ENCODE measurements around the gene NDUFB7.

Gene NDUFB7

DNA sequence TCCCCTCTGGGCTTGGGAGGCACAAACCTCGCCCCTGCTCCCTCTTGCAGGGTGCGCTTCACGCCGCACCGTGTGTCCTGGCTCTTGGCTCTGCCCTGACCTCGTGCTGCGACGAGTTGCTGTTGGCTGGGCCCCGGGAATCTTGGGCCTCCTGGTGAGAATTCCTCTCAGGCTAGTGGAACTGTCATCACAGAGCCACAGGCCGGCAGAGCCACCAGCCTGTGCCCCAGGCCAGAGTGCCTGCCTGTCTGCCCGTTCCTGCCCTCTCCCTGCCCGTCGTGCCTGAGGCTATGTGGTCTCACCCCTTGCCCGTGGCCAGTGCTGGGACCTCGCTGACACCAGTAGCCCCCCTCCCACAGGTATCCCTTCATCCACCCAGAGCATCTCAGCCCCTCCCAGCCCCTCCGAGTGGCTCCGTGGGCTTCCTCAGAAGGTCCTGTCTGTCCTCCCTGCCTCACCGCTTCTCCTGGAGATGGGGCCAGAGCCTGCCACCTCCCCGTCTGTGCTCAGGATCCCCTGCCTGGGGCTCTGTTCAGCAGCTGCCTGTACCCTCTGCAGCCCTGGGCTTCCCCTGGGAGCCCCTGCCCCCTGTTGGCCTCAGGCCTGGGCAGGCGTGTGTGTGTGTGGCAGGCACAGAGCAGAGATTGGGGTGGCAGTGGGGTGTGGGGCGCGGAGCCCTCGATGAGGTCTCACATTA lies 13.3 kb downstream of the NDUFB7 start:
- no peak for TF ChIP-seq TCF12 (IDR thresholded peaks at IDR 0.05; ENCODE audit: low read depth)
- TF ChIP-seq, protein P1, sequence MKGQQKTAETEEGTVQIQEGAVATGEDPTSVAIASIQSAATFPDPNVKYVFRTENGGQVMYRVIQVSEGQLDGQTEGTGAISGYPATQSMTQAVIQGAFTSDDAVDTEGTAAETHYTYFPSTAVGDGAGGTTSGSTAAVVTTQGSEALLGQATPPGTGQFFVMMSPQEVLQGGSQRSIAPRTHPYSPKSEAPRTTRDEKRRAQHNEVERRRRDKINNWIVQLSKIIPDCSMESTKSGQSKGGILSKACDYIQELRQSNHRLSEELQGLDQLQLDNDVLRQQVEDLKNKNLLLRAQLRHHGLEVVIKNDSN (IDR thresholded peaks at IDR 0.05), result no peak
- no peak for TF ChIP-seq FOXM1 (IDR thresholded peaks at IDR 0.05; ENCODE audit: borderline replicate concordance, low read depth)
- TF ChIP-seq TAF1 (IDR thresholded peaks at IDR 0.05; ENCODE audit: low read depth), result no peak
- TF ChIP-seq, protein P2, sequence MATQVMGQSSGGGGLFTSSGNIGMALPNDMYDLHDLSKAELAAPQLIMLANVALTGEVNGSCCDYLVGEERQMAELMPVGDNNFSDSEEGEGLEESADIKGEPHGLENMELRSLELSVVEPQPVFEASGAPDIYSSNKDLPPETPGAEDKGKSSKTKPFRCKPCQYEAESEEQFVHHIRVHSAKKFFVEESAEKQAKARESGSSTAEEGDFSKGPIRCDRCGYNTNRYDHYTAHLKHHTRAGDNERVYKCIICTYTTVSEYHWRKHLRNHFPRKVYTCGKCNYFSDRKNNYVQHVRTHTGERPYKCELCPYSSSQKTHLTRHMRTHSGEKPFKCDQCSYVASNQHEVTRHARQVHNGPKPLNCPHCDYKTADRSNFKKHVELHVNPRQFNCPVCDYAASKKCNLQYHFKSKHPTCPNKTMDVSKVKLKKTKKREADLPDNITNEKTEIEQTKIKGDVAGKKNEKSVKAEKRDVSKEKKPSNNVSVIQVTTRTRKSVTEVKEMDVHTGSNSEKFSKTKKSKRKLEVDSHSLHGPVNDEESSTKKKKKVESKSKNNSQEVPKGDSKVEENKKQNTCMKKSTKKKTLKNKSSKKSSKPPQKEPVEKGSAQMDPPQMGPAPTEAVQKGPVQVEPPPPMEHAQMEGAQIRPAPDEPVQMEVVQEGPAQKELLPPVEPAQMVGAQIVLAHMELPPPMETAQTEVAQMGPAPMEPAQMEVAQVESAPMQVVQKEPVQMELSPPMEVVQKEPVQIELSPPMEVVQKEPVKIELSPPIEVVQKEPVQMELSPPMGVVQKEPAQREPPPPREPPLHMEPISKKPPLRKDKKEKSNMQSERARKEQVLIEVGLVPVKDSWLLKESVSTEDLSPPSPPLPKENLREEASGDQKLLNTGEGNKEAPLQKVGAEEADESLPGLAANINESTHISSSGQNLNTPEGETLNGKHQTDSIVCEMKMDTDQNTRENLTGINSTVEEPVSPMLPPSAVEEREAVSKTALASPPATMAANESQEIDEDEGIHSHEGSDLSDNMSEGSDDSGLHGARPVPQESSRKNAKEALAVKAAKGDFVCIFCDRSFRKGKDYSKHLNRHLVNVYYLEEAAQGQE (IDR thresholded peaks at IDR 0.05; ENCODE audit: low read depth), result no peak
- TF ChIP-seq, protein P3, sequence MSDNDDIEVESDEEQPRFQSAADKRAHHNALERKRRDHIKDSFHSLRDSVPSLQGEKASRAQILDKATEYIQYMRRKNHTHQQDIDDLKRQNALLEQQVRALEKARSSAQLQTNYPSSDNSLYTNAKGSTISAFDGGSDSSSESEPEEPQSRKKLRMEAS (IDR thresholded peaks at IDR 0.05), result no peak
- TF ChIP-seq EP300 (IDR thresholded peaks at IDR 0.05; ENCODE audit: borderline replicate concordance), result no peak
- TF ChIP-seq CREB1 (IDR thresholded peaks at IDR 0.05; ENCODE audit: low read depth), result no peak
- no peak for TF ChIP-seq RAD21 (IDR thresholded peaks at IDR 0.05; ENCODE audit: low read depth)
- TF ChIP-seq TEAD4 (IDR thresholded peaks at IDR 0.05), result no peak
- TF ChIP-seq EGR1 (IDR thresholded peaks at IDR 0.05), result no peak
- TF ChIP-seq NFIC (IDR thresholded peaks at IDR 0.05), result no peak
- no peak for TF ChIP-seq CEBPB (IDR thresholded peaks at IDR 0.05)
- no peak for TF ChIP-seq ZBTB7A (IDR thresholded peaks at IDR 0.05; ENCODE audit: low read depth)
- no peak for TF ChIP-seq YY1 (IDR thresholded peaks at IDR 0.05; ENCODE audit: low read depth)

DNA sequence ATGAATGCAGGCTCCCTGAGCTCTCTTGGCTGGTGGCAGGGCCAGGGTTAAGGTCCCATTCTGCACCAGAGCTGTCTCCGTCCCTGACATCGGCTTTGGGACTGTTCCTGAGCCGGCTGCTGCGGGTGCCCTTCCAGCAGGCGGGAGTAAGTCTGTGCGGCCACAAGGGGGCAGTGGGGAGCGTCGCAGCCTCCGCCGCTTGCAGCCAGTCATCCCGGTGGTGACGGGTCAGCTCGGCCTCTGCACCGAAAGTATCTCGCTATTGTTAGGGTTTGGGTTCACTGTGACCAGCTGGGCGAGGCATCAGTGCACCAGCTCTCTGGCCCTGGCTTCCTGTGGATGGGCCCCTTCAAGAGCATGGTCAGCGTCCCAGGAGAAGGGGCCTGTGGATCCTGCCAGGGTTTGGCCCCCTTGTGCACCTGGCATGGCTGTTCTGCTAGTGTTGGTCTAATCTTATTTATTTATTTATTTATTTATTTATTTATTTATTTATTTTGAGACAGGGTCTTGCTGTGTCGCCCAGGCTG lies 15.1 kb downstream of the NDUFB7 start:
- TF ChIP-seq, protein P2 (IDR thresholded peaks at IDR 0.05; ENCODE audit: low read depth), result no peak
- TF ChIP-seq YY1 (IDR thresholded peaks at IDR 0.05; ENCODE audit: low read depth), result no peak
- no peak for TF ChIP-seq FOXM1 (IDR thresholded peaks at IDR 0.05; ENCODE audit: borderline replicate concordance, low read depth)
- no peak for TF ChIP-seq TCF12 (IDR thresholded peaks at IDR 0.05; ENCODE audit: low read depth)
- TF ChIP-seq NFIC (IDR thresholded peaks at IDR 0.05), result no peak
- TF ChIP-seq RAD21 (IDR thresholded peaks at IDR 0.05; ENCODE audit: low read depth), result peak; percentile 55; the same call in 1 of the 2 replicates
- TF ChIP-seq, protein P1 (IDR thresholded peaks at IDR 0.05), result no peak
- no peak for TF ChIP-seq ZBTB7A (IDR thresholded peaks at IDR 0.05; ENCODE audit: low read depth)
- TF ChIP-seq TAF1 (IDR thresholded peaks at IDR 0.05; ENCODE audit: low read depth), result no peak
- TF ChIP-seq CEBPB (IDR thresholded peaks at IDR 0.05), result no peak; the same call in 1 of the 2 replicates
- TF ChIP-seq CREB1 (IDR thresholded peaks at IDR 0.05; ENCODE audit: low read depth), result no peak
- no peak for TF ChIP-seq TEAD4 (IDR thresholded peaks at IDR 0.05)
- no peak for TF ChIP-seq EP300 (IDR thresholded peaks at IDR 0.05; ENCODE audit: borderline replicate concordance)
- TF ChIP-seq, protein P3 (IDR thresholded peaks at IDR 0.05), result 0 out of 2 replicates have a peak, but pooled peaks have one; percentile 21
- TF ChIP-seq EGR1 (IDR thresholded peaks at IDR 0.05), result no peak

DNA sequence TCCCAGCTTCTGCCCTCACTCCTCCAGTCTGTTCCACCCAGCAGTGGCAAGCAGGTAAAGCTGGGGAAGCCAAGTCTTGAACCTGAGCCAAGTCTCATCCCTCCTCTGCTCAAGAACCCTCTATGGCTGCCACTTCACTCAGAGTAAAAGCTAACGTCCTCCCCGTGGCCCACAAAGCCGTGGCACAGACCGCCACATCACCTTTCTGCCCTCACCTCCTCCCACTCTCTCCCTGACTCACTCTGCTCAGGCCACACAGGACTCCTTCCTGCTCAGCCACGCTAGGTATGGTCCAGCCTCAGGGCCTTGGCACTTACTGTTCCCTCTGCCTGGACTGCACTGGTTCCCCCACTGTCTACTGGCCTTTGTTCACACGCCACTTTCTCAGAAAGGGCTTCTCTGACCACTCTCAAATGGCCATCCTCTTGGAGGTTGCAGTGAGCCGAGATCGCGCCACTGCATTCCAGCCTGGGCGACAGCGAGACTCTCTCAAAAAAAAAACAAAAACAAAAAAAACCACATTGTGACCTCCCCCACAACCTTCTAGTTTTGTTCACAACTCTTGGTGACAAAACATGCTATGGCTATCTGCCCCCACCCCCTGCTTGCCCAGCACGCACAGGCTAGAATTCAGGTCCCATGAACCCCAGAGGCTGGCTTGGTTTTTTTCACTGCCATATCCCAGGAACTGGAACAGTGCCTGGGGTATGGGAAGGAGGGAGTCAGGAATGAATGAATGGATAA lies 15.8 kb downstream of the NDUFB7 start:
- TF ChIP-seq FOXM1 (IDR thresholded peaks at IDR 0.05; ENCODE audit: borderline replicate concordance, low read depth), result no peak
- no peak for TF ChIP-seq YY1 (IDR thresholded peaks at IDR 0.05; ENCODE audit: low read depth)
- no peak for TF ChIP-seq NFIC (IDR thresholded peaks at IDR 0.05)
- TF ChIP-seq ZBTB7A (IDR thresholded peaks at IDR 0.05; ENCODE audit: low read depth), result no peak
- TF ChIP-seq TCF12 (IDR thresholded peaks at IDR 0.05; ENCODE audit: low read depth), result no peak
- no peak for TF ChIP-seq EP300 (IDR thresholded peaks at IDR 0.05; ENCODE audit: borderline replicate concordance)
- no peak for TF ChIP-seq CREB1 (IDR thresholded peaks at IDR 0.05; ENCODE audit: low read depth)
- no peak for TF ChIP-seq TEAD4 (IDR thresholded peaks at IDR 0.05)
- no peak for TF ChIP-seq EGR1 (IDR thresholded peaks at IDR 0.05)

DNA sequence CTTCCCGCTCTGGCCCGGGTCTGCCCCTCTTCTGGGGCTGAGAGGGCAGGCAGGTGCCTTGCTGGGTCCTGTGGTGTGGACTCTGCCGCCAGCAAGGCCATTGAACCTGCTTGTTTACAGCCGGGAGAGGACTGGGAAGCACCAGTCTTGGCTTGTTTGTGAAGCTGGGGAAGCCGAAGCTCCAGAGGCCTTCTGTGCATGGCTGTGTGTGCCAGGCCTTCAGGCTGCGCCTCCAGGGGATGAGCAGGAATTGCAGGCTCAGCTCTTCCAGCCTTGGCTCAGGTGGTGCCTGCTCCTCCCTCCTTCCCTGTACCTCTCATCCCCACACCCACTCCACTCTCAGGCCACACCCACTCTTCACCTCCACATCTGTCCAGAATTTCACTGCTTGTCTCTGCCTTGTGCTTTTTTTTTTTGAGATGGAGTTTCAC lies 17.5 kb downstream of the NDUFB7 start:
- TF ChIP-seq CREB1 (IDR thresholded peaks at IDR 0.05; ENCODE audit: low read depth) (no peak), NFIC (IDR thresholded peaks at IDR 0.05) (no peak), EP300 (IDR thresholded peaks at IDR 0.05; ENCODE audit: borderline replicate concordance) (no peak), TAF1 (IDR thresholded peaks at IDR 0.05; ENCODE audit: low read depth) (no peak), ZBTB7A (IDR thresholded peaks at IDR 0.05; ENCODE audit: low read depth) (no peak), TCF12 (IDR thresholded peaks at IDR 0.05; ENCODE audit: low read depth) (no peak), FOXM1 (IDR thresholded peaks at IDR 0.05; ENCODE audit: borderline replicate concordance, low read depth) (no peak), EGR1 (IDR thresholded peaks at IDR 0.05) (no peak), YY1 (IDR thresholded peaks at IDR 0.05; ENCODE audit: low read depth) (no peak), RAD21 (IDR thresholded peaks at IDR 0.05; ENCODE audit: low read depth) (no peak), TEAD4 (IDR thresholded peaks at IDR 0.05) (no peak), CEBPB (IDR thresholded peaks at IDR 0.05) (no peak)
- TF ChIP-seq, protein P1 (IDR thresholded peaks at IDR 0.05), result no peak
- TF ChIP-seq, protein P2 (IDR thresholded peaks at IDR 0.05; ENCODE audit: low read depth), result no peak
- TF ChIP-seq, protein P3 (IDR thresholded peaks at IDR 0.05), result no peak

All from Ishikawa (cell line).